RWPE2 (cell line): Measurements from ENCODE around the gene NCOA7.

Source experiments
- ATAC-seq: fragments of 200-7000 bp; cut with Tn5 transposase; 3 replicates; pipeline ENCODE4 v1.9.1; 2021; ENCODE audit warnings: low read depth
- DNase-seq: peaks from one replicate; pipeline ENCODE4 v3.0.0-alpha.2; 2020; ENCODE audit warnings: low spot score
- H3K27ac ChIP-seq: fragments of 450-650 bp; 2 replicates; pipeline ENCODE4 v1.5.1; 2017; ENCODE audit warnings: mild to moderate bottlenecking; ENCODE audit not compliant: poor library complexity, severe bottlenecking
- H3K27me3 ChIP-seq: fragments of 250-450 bp; sonication (Bioruptor Pico); 2 replicates; pipeline ENCODE4 v1.5.1; 2021; ENCODE audit warnings: mild to moderate bottlenecking, moderate library complexity; ENCODE audit not compliant: insufficient read depth, poor library complexity, severe bottlenecking
- H3K36me3 ChIP-seq: fragments of 250-450 bp; sonication (Bioruptor Pico); 2 replicates; pipeline ENCODE4 v1.5.1; 2020; ENCODE audit warnings: low read depth, mild to moderate bottlenecking, moderate library complexity
- H3K4me1 ChIP-seq: fragments of 250-450 bp; sonication (Bioruptor Pico); 2 replicates; pipeline ENCODE4 v1.5.1; 2021; ENCODE audit warnings: mild to moderate bottlenecking, moderate library complexity; ENCODE audit not compliant: insufficient read depth, poor library complexity, severe bottlenecking
- H3K4me3 ChIP-seq: fragments of 250-450 bp; sonication (Bioruptor Pico); 2 replicates; pipeline ENCODE4 v1.5.1; 2021; ENCODE audit warnings: mild to moderate bottlenecking, moderate library complexity; ENCODE audit not compliant: severe bottlenecking
- H3K9me3 ChIP-seq: fragments of 250-450 bp; sonication (Bioruptor Pico); 2 replicates; pipeline ENCODE4 v1.5.1; 2021; ENCODE audit warnings: mild to moderate bottlenecking, moderate library complexity; ENCODE audit not compliant: severe bottlenecking
- TF ChIP-seq, protein P1 (sequence below): fragments of 450-650 bp; IDR thresholded peaks from one replicate; pipeline ENCODE4 v1.5.1; 2017; ENCODE audit warnings: mild to moderate bottlenecking, moderate library complexity; ENCODE audit not compliant: poor library complexity, severe bottlenecking

NCOA7 gene

DNA sequence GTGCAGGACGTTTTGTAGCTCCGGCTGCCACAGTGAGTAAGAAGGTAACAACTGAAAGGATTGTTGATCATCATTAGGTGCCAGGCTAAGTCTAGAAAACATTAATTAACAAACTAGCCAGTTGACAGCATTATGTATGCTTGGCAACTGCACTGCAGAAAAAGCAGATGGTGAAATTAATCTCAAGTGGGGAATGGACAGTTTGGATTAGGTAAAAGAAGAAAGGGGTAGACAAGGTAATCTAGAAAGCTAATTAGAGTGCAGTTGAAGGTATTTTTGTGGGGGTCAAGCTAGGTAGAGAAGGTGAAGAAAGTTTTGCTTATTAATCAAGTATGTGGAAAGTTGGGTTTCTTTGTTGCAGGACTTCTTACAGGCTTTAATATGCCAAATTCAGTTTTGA, 96.2 kb downstream of the NCOA7 start:
- DNase-seq (no peak), ATAC-seq (no peak)
- TF ChIP-seq, protein P1, sequence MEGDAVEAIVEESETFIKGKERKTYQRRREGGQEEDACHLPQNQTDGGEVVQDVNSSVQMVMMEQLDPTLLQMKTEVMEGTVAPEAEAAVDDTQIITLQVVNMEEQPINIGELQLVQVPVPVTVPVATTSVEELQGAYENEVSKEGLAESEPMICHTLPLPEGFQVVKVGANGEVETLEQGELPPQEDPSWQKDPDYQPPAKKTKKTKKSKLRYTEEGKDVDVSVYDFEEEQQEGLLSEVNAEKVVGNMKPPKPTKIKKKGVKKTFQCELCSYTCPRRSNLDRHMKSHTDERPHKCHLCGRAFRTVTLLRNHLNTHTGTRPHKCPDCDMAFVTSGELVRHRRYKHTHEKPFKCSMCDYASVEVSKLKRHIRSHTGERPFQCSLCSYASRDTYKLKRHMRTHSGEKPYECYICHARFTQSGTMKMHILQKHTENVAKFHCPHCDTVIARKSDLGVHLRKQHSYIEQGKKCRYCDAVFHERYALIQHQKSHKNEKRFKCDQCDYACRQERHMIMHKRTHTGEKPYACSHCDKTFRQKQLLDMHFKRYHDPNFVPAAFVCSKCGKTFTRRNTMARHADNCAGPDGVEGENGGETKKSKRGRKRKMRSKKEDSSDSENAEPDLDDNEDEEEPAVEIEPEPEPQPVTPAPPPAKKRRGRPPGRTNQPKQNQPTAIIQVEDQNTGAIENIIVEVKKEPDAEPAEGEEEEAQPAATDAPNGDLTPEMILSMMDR: no peak

DNA sequence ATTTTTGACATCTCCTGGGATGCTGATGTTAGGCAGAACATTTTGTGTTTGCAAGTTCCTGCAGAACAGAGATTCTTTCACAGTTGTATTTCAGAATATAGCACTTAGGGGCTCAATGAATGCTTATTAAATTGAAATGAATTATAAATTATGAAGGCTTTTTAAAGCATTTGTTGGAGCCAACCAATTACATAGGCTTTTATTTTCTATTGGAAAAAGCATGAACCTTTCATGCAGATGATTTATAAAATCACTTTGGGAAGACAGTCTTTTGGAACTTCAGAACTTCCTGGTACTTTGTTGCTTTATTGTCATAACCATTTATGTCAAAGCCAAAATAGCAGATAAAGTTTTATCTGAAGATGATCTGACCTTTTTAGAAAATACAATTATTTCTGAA, 96.6 kb downstream of the NCOA7 start:
- TF ChIP-seq, protein P1: no peak
- DNase-seq: no peak
- H3K36me3 ChIP-seq: peaks cover 50% of the 10 kb centered on the region

More for the DNA sequence above, 96.2 kb downstream of the NCOA7 start:
- Histone ChIP-seq H3K4me1 (no peaks in the 10 kb centered on the region), H3K4me3 (no peak overlapping the region), H3K36me3 (peaks cover 55% of the 10 kb centered on the region), H3K9me3 (no peaks in the 10 kb centered on the region), H3K27ac (no peak overlapping the region), H3K27me3 (no peaks in the 10 kb centered on the region)

DNA sequence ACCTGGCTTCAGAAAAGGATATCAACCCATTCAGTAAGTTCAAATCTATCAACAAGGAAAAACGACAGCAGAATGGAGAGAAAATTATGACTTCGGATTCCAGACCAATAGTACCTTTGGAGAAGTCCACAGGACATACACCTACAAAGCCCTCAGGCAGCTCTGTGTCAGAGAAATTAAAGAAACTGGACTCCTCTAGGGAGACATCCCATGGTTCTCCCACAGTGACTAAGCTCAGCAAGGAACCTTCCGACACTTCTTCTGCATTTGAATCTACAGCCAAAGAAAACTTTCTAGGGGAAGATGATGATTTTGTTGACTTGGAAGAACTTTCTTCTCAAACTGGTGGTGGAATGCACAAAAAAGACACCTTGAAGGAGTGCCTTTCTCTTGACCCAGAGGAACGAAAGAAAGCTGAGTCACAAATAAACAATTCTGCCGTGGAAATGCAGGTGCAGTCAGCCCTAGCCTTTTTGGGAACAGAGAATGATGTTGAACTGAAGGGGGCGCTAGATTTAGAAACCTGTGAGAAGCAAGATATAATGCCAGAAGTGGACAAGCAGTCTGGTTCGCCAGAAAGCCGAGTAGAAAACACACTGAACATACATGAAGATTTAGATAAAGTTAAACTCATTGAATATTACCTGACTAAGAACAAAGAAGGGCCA, 98.4 kb downstream of the NCOA7 start:
- TF ChIP-seq, protein P1: peak; percentile 22
- no peaks in the 10 kb centered on the region for H3K4me1 ChIP-seq
- no peak overlapping the region for H3K4me3 ChIP-seq
- no peak overlapping the region for H3K27ac ChIP-seq
- ATAC-seq (no peak), DNase-seq (no peak)
- H3K9me3 ChIP-seq: no peaks in the 10 kb centered on the region
- H3K27me3 ChIP-seq: no peaks in the 10 kb centered on the region
- peaks cover 39% of the 10 kb centered on the region for H3K36me3 ChIP-seq

More for the DNA sequence above, 96.6 kb downstream of the NCOA7 start:
- Histone ChIP-seq H3K4me3 (no peak overlapping the region), H3K27me3 (no peaks in the 10 kb centered on the region), H3K27ac (no peak overlapping the region), H3K9me3 (no peaks in the 10 kb centered on the region), H3K4me1 (no peaks in the 10 kb centered on the region)
- ATAC-seq: no peak

DNA sequence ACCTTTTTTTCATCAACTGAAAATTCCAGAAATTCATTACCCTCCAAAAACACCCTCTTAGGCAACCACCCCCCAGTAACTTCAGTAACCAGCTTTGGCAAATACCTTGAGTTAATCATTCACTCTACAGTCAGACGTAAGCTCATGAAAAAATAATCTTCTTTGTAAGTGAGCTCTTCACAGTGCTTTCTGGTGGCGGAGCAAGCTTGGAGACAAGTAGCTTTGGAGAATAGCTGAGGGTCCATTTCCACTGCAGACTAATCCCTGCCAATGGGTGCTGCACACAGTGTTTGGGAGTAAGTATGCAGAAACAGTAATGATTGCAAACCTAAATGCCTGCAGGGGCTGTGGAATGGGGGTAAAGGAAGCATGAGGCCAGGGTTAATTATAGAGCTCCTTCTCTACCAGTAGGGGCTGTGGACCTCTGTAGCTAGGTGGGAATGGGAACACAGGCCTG, 109.0 kb downstream of the NCOA7 start:
- Histone ChIP-seq H3K27me3 (no peaks in the 10 kb centered on the region), H3K9me3 (no peaks in the 10 kb centered on the region), H3K27ac (no peak overlapping the region), H3K4me1 (peaks cover 3% of the 10 kb centered on the region), H3K36me3 (peaks cover 8% of the 10 kb centered on the region), H3K4me3 (no peak overlapping the region)
- TF ChIP-seq, protein P1: no peak
- DNase-seq: no peak
- ATAC-seq: no peak

DNA sequence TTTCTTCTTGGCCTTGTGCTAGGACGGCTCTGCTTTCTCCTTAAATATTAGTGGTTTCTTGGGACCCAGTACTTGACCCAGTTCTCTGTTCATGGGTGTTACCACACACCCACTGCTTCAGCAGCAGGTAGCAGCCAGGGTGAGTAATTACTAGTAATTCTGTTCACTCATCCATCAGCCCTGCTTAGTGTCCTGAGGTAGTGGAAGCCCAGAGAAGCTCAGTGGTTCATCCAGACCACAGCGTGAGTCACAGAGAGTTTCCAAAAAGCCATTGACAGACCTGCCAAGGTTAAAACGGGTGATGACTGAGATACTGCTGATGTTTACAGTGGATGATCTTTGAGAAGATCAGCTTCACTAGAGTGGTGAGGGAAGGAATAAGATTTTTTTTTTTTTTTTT, 114.1 kb downstream of the NCOA7 start:
- Histone ChIP-seq H3K9me3 (no peaks in the 10 kb centered on the region), H3K27me3 (no peaks in the 10 kb centered on the region), H3K27ac (no peak overlapping the region), H3K36me3 (no peaks in the 10 kb centered on the region), H3K4me3 (no peak overlapping the region), H3K4me1 (peaks cover 3% of the 10 kb centered on the region)
- peak; percentile 99 for ATAC-seq
- peak; percentile 72 for DNase-seq
- TF ChIP-seq, protein P1: no peak
